C4-2B (cell line): Measurements from ENCODE around the gene CACHD1.

Experiments used
- ZFX ChIP-seq: fragments of 450-650 bp; IDR thresholded peaks from 2 replicates; pipeline ENCODE4 v1.6.1; 2017
- TF ChIP-seq, protein P1 (sequence below): fragments of 450-650 bp; conservative IDR thresholded peaks from 2 replicates; pipeline ENCODE4 v1.5.1; 2017; ENCODE audit warnings: mild to moderate bottlenecking

DNA sequence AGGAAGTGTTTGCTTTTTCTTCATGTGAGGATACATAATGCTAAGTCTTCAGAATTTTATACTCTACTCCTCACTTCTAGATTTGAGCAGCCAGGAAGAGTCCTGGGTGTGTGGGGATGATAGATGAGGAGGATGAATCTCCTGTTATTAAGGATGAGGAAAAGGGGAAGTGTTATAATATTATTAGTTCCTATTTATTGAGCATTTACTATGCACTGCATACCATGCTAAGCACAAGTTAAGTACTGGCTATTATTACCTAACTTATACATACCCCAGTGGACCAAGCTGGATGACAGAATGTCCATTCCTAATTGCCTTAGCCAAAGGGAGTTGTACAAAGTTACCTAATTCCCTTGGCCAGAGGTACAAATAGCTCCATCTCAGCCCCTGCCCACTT is 19.8 kb downstream of the CACHD1 start:
- TF ChIP-seq, protein P1, sequence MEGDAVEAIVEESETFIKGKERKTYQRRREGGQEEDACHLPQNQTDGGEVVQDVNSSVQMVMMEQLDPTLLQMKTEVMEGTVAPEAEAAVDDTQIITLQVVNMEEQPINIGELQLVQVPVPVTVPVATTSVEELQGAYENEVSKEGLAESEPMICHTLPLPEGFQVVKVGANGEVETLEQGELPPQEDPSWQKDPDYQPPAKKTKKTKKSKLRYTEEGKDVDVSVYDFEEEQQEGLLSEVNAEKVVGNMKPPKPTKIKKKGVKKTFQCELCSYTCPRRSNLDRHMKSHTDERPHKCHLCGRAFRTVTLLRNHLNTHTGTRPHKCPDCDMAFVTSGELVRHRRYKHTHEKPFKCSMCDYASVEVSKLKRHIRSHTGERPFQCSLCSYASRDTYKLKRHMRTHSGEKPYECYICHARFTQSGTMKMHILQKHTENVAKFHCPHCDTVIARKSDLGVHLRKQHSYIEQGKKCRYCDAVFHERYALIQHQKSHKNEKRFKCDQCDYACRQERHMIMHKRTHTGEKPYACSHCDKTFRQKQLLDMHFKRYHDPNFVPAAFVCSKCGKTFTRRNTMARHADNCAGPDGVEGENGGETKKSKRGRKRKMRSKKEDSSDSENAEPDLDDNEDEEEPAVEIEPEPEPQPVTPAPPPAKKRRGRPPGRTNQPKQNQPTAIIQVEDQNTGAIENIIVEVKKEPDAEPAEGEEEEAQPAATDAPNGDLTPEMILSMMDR, result no peak
- no peak for TF ChIP-seq ZFX
